Measurements from ENCODE around the gene RNASEH2C.
"Not testable (repeated sequence)": the region's sequence is repeated elsewhere in the genome, so short reads cannot be mapped to it uniquely, and the experiment has no call there.

DNA sequence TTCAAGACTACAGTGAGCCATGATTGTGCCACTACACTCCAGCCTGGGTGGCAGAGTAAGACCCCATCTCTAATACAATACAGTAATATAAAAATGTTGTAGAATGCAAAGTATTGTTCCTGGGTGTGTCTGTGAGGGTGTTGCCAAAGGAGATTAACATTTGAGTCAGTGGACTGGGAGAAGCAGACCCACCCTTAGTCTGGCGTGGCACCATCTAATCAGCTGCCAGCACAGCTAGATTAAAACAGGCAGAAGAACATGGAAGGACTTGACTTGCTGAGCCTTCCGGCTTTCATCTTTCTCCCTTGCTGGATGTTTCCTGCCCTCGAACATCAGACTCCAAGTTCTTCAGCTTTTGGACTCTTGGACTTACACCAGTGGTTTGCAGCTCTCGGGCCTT is 14.5 kb upstream of the RNASEH2C start:
- TF ChIP-seq, protein P1, sequence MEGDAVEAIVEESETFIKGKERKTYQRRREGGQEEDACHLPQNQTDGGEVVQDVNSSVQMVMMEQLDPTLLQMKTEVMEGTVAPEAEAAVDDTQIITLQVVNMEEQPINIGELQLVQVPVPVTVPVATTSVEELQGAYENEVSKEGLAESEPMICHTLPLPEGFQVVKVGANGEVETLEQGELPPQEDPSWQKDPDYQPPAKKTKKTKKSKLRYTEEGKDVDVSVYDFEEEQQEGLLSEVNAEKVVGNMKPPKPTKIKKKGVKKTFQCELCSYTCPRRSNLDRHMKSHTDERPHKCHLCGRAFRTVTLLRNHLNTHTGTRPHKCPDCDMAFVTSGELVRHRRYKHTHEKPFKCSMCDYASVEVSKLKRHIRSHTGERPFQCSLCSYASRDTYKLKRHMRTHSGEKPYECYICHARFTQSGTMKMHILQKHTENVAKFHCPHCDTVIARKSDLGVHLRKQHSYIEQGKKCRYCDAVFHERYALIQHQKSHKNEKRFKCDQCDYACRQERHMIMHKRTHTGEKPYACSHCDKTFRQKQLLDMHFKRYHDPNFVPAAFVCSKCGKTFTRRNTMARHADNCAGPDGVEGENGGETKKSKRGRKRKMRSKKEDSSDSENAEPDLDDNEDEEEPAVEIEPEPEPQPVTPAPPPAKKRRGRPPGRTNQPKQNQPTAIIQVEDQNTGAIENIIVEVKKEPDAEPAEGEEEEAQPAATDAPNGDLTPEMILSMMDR (optimal IDR thresholded peaks at IDR 0.05 in 1 of 3, IDR thresholded peaks at IDR 0.05 in 1 of 3, conservative IDR thresholded peaks at IDR 0.05 in 1 of 3; ENCODE audit: extremely low read depth in 1 of 3, insufficient read depth in 2 of 3, low read length in 3 of 3) = not testable (repeated sequence)
- TF ChIP-seq EZH2 (IDR thresholded peaks at IDR 0.05; ENCODE audit: low read length) = not testable (repeated sequence)

Measured in keratinocyte (primary cell).